D721Med (cell line): ENCODE results near the gene PSMD9.
A peak's percentile ranks its signal among the peaks of the same experiment; 100 is the strongest.

Experiments
- DNase-seq: peaks from one replicate; pipeline ENCODE4 v3.0.0; 2011; ENCODE audit warnings: low spot score; ENCODE audit not compliant: insufficient read length
- FAIRE-seq: peaks from 2 replicates; lab custom pipeline; 2011; peaks lifted over from hg19 to GRCh38; lab: Jason Lieb, UNC
- CTCF ChIP-seq: IDR thresholded peaks from 2 replicates; pipeline ENCODE4 v1.5.1; 2012; ENCODE audit warnings: mild to moderate bottlenecking, control low read depth; ENCODE audit not compliant: insufficient read depth; ENCODE audit errors: missing control alignments

Gene PSMD9

GRCh38 chr12:121916719-121917118 lies 28.1 kb downstream of the PSMD9 start:
- FAIRE-seq (no peak), DNase-seq (no peak)
- TF ChIP-seq CTCF = no peak

- DNase-seq = peak; percentile 99
- TF ChIP-seq CTCF = peak; percentile 68
- FAIRE-seq = no peak
Observed at GRCh38 chr12:121917950-121918678, 29.5 kb downstream of the PSMD9 start, which contains the start of gene CFAP251. TSS of gene CFAP251 (plus strand) at chr12:121918592. CDS start at chr12:121921306, 2,714 bp downstream.

- TF ChIP-seq CTCF = no peak
- DNase-seq (no peak), FAIRE-seq (no peak)
Observed at GRCh38 chr12:121918679-121919038, 30.1 kb downstream of the PSMD9 start.

- DNase-seq (no peak), FAIRE-seq (no peak)
- TF ChIP-seq CTCF = no peak
Observed at GRCh38 chr12:121921066-121921465, 32.5 kb downstream of the PSMD9 start.

GRCh38 chr12:121925358-121925695 lies 36.7 kb downstream of the PSMD9 start:
- FAIRE-seq (no peak), DNase-seq (no peak)
- no peak for TF ChIP-seq CTCF

GRCh38 chr12:121926874-121927706 lies 38.5 kb downstream of the PSMD9 start:
- FAIRE-seq = no peak

More at GRCh38 chr12:121926874-121927706, 38.5 kb downstream of the PSMD9 start:
- TF ChIP-seq CTCF = no peak
- no peak for DNase-seq
